Measurements from ENCODE around the gene CLDN4. TPM values are rescaled to one million over a fixed set of nuclear protein-coding genes. Genes with fewer than 3 reads are reported as not detected.

The CLDN4 gene
- total and polyA plus RNA-seq, 4 donors: 0.37 to 2.0 (median 1.3) TPM

DNA sequence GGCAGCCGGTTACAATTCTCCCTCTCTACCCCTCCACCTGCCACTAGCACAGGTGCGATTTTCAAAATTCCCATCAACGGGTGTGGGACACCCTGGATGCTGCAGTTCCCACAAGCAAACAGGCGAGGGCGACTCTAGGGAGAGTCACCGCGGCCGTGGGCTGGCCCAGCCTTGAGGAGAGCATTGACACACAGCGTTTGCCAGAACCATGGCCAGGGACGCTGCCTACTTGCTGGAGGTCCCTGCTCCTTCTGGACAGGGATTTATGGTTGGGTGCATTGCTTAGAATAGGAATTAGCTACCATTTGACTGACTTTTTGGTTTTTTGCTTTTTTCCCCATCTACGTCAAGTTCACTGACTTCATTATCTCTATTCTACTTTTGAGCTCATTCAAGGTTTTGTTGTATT lies 19.0 kb upstream of the CLDN4 start:
- no peak overlapping the region for H3K27ac ChIP-seq (ENCODE audit: low read depth in 1 of 2, low read length in 2 of 2)
- H3K9me3 ChIP-seq (ENCODE audit: control insufficient read depth in 4 of 4, low read length in 3 of 4): peaks cover 0 to 2% (median 0%) of the 10 kb centered on the region in 4 donors
- no peaks in the 10 kb centered on the region for H3K4me1 ChIP-seq (ENCODE audit: control insufficient read depth in 4 of 4, insufficient read depth in 4 of 4, low read length in 3 of 4)
- H3K4me3 ChIP-seq (ENCODE audit: low read depth in 1 of 3, low read length in 3 of 3): no peak overlapping the region
- peak; percentile 68 for DNase-seq (ENCODE audit: low spot score)
- H3K36me3 ChIP-seq (ENCODE audit: control insufficient read depth in 4 of 4, insufficient read depth in 3 of 4, low read depth in 1 of 4, low read length in 3 of 4): no peaks in the 10 kb centered on the region
- H3K27me3 ChIP-seq (ENCODE audit: control insufficient read depth in 4 of 4, insufficient read depth in 4 of 4, low read length in 3 of 4): no peaks in the 10 kb centered on the region
- no peak for TF ChIP-seq NR2F2 (IDR thresholded peaks at IDR 0.05)
- TF ChIP-seq, protein P1, sequence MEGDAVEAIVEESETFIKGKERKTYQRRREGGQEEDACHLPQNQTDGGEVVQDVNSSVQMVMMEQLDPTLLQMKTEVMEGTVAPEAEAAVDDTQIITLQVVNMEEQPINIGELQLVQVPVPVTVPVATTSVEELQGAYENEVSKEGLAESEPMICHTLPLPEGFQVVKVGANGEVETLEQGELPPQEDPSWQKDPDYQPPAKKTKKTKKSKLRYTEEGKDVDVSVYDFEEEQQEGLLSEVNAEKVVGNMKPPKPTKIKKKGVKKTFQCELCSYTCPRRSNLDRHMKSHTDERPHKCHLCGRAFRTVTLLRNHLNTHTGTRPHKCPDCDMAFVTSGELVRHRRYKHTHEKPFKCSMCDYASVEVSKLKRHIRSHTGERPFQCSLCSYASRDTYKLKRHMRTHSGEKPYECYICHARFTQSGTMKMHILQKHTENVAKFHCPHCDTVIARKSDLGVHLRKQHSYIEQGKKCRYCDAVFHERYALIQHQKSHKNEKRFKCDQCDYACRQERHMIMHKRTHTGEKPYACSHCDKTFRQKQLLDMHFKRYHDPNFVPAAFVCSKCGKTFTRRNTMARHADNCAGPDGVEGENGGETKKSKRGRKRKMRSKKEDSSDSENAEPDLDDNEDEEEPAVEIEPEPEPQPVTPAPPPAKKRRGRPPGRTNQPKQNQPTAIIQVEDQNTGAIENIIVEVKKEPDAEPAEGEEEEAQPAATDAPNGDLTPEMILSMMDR (IDR thresholded peaks at IDR 0.05; ENCODE audit: low read depth, low read length, missing input control): peak; percentile 84
- TF ChIP-seq RAD21 (IDR thresholded peaks at IDR 0.05): peak; percentile 77 to 92
- WGBS: 10% methylated on average over 11 of the region's 11 CpGs
- H3K9ac ChIP-seq (ENCODE audit: low read depth in 1 of 2, low read length in 2 of 2): no peak overlapping the region

DNA sequence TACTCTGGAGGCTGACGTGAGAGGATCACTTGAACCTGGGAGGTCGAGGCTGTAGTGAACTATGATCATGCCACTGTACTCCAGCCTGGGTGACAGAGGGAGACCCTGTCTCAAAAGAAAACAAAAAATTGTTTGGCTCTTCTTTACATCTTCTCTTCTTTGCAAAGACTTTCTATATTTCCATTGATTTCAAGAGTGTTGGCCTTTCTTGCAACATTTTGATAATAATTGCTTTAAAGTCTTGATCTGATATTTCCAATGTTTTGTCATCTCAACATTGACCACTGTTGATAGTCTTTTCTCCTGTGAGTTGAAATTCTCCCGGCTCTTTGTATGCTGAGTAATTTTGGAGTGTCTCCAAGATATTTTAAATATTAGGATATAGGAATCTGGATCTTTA lies 17.8 kb upstream of the CLDN4 start:
- Histone ChIP-seq H3K27me3 (ENCODE audit: control insufficient read depth in 4 of 4, insufficient read depth in 4 of 4, low read length in 3 of 4) (no peaks in the 10 kb centered on the region), H3K4me1 (ENCODE audit: control insufficient read depth in 4 of 4, insufficient read depth in 4 of 4, low read length in 3 of 4) (no peaks in the 10 kb centered on the region), H3K4me3 (ENCODE audit: low read depth in 1 of 3, low read length in 3 of 3) (no peak overlapping the region), H3K36me3 (ENCODE audit: control insufficient read depth in 4 of 4, insufficient read depth in 3 of 4, low read depth in 1 of 4, low read length in 3 of 4) (no peaks in the 10 kb centered on the region), H3K27ac (ENCODE audit: low read depth in 1 of 2, low read length in 2 of 2) (no peak overlapping the region), H3K9ac (ENCODE audit: low read depth in 1 of 2, low read length in 2 of 2) (no peak overlapping the region), H3K9me3 (ENCODE audit: control insufficient read depth in 4 of 4, low read length in 3 of 4) (peaks cover 0 to 2% (median 0%) of the 10 kb centered on the region in 4 donors)
- no peak for DNase-seq (ENCODE audit: low spot score)
- 94% methylated on average over 3 of the region's 3 CpGs for WGBS
- TF ChIP-seq GABPA (IDR thresholded peaks at IDR 0.05 in 1 of 2, conservative IDR thresholded peaks at IDR 0.05 in 1 of 2): no peak
- no peak for TF ChIP-seq FOXA2 (IDR thresholded peaks at IDR 0.05)
- TF ChIP-seq, protein P2, sequence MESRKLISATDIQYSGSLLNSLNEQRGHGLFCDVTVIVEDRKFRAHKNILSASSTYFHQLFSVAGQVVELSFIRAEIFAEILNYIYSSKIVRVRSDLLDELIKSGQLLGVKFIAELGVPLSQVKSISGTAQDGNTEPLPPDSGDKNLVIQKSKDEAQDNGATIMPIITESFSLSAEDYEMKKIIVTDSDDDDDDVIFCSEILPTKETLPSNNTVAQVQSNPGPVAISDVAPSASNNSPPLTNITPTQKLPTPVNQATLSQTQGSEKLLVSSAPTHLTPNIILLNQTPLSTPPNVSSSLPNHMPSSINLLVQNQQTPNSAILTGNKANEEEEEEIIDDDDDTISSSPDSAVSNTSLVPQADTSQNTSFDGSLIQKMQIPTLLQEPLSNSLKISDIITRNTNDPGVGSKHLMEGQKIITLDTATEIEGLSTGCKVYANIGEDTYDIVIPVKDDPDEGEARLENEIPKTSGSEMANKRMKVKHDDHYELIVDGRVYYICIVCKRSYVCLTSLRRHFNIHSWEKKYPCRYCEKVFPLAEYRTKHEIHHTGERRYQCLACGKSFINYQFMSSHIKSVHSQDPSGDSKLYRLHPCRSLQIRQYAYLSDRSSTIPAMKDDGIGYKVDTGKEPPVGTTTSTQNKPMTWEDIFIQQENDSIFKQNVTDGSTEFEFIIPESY (IDR thresholded peaks at IDR 0.05): no peak
- TF ChIP-seq TAF1 (conservative IDR thresholded peaks at IDR 0.05): no peak
- no peak for TF ChIP-seq HNF4G (IDR thresholded peaks at IDR 0.05)
- no peak for TF ChIP-seq JUND (IDR thresholded peaks at IDR 0.05)
- TF ChIP-seq EGR1 (IDR thresholded peaks at IDR 0.05; ENCODE audit: low read depth in 2 of 2): no peak
- TF ChIP-seq, protein P3, sequence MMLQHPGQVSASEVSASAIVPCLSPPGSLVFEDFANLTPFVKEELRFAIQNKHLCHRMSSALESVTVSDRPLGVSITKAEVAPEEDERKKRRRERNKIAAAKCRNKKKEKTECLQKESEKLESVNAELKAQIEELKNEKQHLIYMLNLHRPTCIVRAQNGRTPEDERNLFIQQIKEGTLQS (IDR thresholded peaks at IDR 0.05): no peak
- no peak for TF ChIP-seq RXRA (IDR thresholded peaks at IDR 0.05)
- TF ChIP-seq NR2F2 (IDR thresholded peaks at IDR 0.05): no peak
- TF ChIP-seq, protein P4, sequence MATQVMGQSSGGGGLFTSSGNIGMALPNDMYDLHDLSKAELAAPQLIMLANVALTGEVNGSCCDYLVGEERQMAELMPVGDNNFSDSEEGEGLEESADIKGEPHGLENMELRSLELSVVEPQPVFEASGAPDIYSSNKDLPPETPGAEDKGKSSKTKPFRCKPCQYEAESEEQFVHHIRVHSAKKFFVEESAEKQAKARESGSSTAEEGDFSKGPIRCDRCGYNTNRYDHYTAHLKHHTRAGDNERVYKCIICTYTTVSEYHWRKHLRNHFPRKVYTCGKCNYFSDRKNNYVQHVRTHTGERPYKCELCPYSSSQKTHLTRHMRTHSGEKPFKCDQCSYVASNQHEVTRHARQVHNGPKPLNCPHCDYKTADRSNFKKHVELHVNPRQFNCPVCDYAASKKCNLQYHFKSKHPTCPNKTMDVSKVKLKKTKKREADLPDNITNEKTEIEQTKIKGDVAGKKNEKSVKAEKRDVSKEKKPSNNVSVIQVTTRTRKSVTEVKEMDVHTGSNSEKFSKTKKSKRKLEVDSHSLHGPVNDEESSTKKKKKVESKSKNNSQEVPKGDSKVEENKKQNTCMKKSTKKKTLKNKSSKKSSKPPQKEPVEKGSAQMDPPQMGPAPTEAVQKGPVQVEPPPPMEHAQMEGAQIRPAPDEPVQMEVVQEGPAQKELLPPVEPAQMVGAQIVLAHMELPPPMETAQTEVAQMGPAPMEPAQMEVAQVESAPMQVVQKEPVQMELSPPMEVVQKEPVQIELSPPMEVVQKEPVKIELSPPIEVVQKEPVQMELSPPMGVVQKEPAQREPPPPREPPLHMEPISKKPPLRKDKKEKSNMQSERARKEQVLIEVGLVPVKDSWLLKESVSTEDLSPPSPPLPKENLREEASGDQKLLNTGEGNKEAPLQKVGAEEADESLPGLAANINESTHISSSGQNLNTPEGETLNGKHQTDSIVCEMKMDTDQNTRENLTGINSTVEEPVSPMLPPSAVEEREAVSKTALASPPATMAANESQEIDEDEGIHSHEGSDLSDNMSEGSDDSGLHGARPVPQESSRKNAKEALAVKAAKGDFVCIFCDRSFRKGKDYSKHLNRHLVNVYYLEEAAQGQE (IDR thresholded peaks at IDR 0.05): no peak

Measured in liver (tissue), 9 donors.